ENCODE data around the gene RUVBL2.

The RUVBL2 gene

DNA sequence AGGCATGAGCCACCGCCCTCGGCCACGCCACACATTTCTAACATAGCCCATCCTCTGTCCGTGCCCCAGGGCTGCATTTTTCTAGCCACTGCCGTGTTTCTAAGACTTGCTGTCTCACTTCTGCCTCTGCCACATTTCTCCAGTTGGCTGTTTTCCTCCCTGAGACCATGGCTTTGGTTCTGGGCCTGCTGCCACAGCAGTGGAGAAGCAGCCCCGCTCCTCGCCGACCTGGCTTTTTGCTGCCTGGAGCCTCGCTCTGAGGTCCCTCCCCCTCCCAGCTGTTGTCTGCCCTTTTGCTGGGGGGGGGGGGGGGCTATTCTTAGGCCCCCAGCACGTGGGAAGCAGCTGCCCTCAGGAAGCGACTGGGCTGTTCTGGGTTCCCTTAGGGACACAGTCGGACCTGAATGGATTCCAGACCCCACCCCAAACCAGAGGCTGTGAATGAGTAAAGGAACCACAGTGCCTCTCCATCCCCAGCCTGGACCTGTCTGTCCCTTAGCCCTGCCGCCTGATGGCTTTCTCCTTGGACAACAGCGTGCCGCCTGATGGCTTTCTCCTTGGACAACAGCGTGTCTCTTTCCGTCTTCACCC is 3.9 kb upstream of the RUVBL2 start:
- DNase-seq (ENCODE audit: low spot score), result no peak

- no peak for DNase-seq (ENCODE audit: low spot score)
Measured at GRCh38 chr19:48990400-48990799, 3.3 kb upstream of the RUVBL2 start.

DNA sequence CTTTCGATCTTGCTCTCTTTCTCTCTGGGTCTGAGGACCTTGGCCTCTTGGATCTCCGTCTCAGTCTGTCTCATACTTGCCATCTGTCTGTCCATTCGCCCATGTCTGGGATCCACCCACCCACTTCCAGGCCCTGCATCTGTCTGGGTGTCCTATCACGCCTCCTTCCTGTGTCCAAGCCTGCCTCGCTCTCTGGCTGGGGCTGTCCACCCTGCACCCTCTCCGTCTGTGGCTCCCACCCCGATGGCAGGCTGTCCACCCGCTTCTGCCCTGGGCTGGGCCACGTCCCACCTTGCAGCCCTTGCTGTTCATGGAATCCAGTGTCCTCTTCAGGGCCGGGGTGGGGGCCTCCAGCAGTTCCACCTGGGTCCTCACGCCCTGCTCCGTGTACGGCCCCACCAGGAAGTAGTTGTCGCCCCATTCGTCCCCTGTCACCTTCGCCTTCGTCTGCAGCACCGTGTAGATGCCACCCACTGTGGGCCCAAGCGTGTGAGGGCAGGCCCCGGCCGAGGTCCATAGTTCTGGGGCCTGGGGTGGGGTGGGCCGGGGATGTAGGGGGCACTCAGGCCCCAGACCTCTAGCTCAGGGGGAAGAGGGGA is 2.6 kb upstream of the RUVBL2 start:
- DNase-seq (ENCODE audit: low spot score), result no peak

DNA sequence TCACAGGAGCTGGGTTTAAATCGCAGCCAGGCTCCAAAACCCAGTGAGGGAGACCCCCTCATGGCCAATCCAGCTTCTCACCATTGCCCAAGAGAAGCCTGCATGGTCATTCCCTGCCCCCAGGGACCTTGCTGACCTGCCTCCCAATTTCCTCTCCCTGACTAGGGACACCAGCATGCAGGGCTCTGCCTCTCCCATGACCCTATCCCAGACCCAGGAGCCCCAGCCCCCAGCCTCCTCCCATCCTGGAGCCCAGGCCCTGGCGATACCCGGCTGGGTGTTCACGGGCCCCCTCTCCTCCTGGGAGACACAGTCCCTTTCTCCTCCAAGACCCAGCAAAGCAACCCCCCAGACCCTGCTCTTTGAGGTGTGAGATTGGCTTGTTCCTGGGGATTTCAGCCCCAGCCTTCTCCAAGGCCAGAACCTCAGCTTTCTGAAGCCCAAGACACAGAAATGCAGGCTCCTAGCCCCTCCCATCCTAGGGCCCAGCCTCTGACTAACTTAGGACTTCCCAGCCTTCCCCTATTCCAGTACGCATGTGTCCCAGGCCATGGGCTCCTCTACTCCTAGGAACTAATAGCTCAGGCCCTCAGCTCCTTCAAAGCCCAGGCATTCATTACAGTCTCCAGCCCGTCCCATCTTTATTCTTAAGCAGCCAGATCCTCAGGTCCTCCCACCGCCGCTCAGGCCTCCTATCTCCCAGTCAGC is 1.7 kb upstream of the RUVBL2 start:
- peak; percentile 25 for DNase-seq (ENCODE audit: low spot score)

- DNase-seq (ENCODE audit: low spot score), result no peak
Measured at GRCh38 chr19:48992581-48993174, 1.0 kb upstream of the RUVBL2 start.

DNA sequence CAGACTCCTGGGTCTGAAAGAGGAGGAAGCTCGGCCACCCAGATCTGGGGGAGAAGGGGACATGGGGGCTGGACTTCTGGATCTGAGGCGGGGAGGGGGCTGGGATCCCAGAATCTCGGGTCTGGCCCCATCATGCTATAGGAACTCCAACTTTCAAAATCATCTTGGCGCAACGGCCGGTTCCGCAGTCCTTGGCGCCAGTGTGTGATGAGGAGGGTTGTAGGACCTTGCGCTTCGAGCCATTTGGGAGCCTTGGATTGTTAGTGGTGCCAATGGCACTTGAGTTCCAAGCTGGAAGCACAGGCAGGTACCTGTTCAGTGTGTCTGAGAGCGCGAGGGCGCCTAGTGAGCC is 324 bp downstream of the RUVBL2 start:
- DNase-seq (ENCODE audit: low spot score), result no peak

DNA sequence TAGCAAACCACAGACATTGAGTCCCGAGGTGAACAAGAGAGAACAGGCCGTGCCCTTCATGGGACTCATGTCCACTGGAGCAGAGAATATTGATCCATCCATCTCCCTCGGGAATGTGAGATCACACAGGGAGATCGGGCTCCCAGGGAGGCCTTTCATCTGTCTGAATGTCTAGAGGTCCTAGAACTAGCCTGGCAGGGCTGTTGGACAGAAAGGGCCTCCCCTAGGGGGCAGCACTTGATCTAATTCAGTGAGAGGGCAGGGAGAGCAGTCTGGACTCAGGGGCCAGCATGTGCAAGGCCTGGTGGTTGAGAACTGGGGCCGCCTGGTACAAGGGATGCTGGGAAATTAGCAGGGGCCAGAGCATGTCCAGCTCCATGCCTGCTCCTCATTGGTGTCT is 4.3 kb downstream of the RUVBL2 start:
- no peak for DNase-seq (ENCODE audit: low spot score)

- no peak for DNase-seq (ENCODE audit: low spot score)
Measured at GRCh38 chr19:48999481-49000325, 6.0 kb downstream of the RUVBL2 start.

- DNase-seq (ENCODE audit: low spot score), result no peak
Measured at GRCh38 chr19:49004133-49004532, 10.4 kb downstream of the RUVBL2 start.

DNA sequence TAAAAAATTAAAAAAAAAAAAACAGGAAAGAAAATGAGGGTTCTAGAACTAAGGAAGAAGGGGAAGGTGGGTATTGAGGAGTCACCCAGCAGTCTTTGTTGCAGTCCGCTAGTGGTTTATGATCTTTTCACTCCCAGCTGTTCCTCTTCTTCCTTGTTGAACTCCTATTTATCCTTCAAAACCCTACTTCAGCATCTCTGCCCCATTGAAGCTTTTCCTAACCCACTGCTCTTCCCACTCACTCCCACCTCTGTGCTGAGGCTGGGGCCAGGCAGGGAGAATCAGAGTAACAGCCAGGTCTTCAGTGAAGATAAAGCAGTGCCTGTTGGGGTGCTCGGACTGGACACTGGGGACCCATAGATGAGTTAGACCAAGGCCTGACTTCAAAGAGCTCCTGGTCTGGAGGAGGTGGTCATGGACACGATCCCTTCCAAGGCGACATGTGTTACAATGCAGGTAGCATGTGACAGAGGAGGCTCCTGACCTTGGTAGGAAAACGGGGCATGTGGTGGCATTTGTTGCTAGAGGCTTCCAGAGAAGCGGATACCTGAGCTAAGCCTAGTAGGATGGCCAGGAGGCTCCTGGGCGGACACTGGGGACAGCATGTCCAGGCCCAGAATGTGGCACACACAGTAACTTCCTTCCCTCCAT is 11.4 kb downstream of the RUVBL2 start:
- DNase-seq (ENCODE audit: low spot score), result no peak

DNA sequence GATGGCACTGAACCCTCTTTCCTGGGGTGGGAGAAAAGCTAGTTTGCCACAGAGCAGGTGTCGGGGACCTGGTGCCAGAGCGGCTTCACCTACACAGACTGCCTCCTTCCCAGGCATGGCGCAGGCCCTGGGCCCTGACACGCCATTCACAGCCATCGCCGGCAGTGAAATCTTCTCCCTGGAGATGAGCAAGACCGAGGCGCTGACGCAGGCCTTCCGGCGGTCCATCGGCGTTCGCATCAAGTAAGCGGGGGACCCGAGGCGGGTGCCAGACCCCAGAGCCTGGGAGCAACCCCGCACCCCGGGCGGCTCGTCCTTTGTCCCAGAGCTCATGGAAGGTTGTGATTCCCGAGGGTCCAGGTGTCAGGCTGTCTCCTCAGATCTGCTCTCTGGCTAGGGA is 13.2 kb downstream of the RUVBL2 start:
- no peak for DNase-seq (ENCODE audit: low spot score)

GRCh38 chr19:49009828-49010227 is 16.1 kb downstream of the RUVBL2 start:
- DNase-seq (ENCODE audit: low spot score), result no peak

DNA sequence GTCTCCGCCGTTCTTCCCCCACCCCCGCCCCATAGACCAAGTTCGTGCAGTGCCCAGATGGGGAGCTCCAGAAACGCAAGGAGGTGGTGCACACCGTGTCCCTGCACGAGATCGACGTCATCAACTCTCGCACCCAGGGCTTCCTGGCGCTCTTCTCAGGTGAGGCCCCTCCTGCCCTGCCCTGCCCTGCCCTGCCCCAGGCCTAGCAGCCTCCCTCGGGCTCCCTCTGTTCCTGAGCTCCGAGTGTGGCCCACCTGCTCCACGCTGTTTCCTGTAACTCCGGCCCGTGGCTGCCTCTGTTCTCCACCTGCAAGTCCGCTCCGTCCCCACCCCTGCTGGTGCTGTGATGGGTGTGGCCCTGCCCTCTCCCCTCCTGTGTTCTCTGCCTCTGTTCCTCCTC is 16.8 kb downstream of the RUVBL2 start:
- DNase-seq (ENCODE audit: low spot score), result no peak

GRCh38 chr19:49011194-49011593 is 17.5 kb downstream of the RUVBL2 start:
- no peak for DNase-seq (ENCODE audit: low spot score)

- DNase-seq (ENCODE audit: low spot score), result no peak
Measured at GRCh38 chr19:49014123-49014869, 20.6 kb downstream of the RUVBL2 start.

DNA sequence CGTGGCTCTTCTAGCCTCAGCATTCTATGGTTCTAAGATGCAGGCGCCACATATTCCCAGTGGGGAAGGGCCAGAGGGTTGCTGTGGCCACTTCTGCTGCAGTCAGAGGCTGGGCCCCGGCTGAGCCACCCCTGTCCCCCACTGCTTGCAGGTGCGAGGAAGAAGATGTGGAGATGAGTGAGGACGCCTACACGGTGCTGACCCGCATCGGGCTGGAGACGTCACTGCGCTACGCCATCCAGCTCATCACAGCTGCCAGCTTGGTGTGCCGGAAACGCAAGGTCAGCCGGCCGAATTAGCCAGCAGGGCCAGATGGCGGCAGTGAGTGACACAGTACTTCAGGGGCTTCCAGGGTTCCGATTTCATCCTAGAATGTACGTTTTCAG is 21.2 kb downstream of the RUVBL2 start:
- DNase-seq (ENCODE audit: low spot score), result no peak

DNA sequence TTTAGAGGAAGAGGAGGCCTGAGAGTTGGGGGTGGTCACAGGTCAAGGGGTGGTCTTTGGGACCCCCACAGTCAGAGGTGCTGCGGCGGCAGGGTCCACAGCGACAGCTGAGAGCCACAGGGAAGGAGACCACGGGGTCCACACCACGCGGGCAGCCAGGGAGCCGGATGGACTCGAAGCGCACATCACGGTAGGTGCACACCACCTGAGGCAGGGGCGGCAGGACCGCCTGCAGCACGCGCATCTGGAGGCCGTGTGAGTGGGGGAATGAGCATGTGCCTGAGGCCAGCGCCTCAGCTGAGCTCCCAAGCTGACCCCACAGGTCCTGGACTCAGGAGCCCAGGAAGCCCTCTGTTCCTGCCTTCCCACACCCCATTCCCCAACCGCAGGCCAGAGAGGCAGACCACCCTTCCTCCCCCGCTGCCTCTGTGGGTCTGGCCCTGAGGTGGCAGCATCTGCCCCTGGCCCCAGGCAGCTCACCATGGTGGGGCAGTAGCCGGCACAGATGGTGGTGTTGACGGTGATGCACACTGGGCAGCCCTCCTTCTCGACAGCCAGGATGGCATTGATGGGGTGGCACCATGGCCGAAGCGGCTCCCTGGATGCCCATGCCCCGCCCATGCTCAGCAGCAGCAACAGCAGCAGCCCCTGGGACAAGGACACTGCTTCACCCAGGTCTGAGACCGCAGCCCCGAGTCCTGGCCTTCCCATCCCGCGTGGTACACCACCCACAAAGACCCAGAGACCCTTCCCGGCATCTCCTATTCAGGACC is 22.6 kb downstream of the RUVBL2 start:
- no peak for DNase-seq (ENCODE audit: low spot score)

- no peak for DNase-seq (ENCODE audit: low spot score)
Measured at GRCh38 chr19:49017041-49017665, 23.5 kb downstream of the RUVBL2 start, which contains the start of gene LHB. LHB (minus strand) TSS chr19:49017091; CDS start chr19:49017081, 10 bp downstream.

GRCh38 chr19:49017666-49018351 is 24.1 kb downstream of the RUVBL2 start:
- DNase-seq (ENCODE audit: low spot score), result no peak
